ENCODE results near the gene IL17RE. TPM values are rescaled to one million over a fixed set of nuclear protein-coding genes. Genes with fewer than 3 reads are reported as not detected.

Gene IL17RE
- total and polyA plus RNA-seq, 2 experiments from 2014 or later = 1.1 to 3.4 TPM

- no peak overlapping the region for H3K27ac Mint-ChIP-seq
- H3K4me1 ChIP-seq (ENCODE audit: insufficient read depth) = peaks cover 3% of the 10 kb centered on the region; the same call in 1 of the 2 replicates
- H3K9me2 ChIP-seq (ENCODE audit: insufficient read depth) = no peaks in the 10 kb centered on the region
- H3K27me3 ChIP-seq (ENCODE audit: insufficient read depth) = 0 out of 2 replicates have a peak, but pooled peaks cover 2% of the 10 kb centered on the region
- H3K36me3 Mint-ChIP-seq (ENCODE audit: low read depth) = no peaks in the 10 kb centered on the region
- H4K20me1 ChIP-seq (replicated peaks; ENCODE audit: insufficient read depth) = no peaks in the 10 kb centered on the region
- no peak for TF ChIP-seq EZH2 (IDR thresholded peaks at IDR 0.05; ENCODE audit: low read depth, unreplicated experiment)
- TF ChIP-seq REST (IDR thresholded peaks at IDR 0.05; ENCODE audit: unreplicated experiment) = no peak
- no peak for TF ChIP-seq ETS1 (IDR thresholded peaks at IDR 0.05)
- peak overlapping the region; percentile 60; the same call in 1 of the 2 replicates for H3K4me2 ChIP-seq
- H3K36me3 ChIP-seq (ENCODE audit: insufficient read depth) = no peaks in the 10 kb centered on the region
- peak; percentile 60 for DNase-seq (ENCODE audit: low spot score)
- peak; percentile 20 for ATAC-seq
- H3K27me3 Mint-ChIP-seq (ENCODE audit: insufficient read depth, low read depth, poor library complexity) = peaks cover 9% of the 10 kb centered on the region
- peaks cover 25% of the 10 kb centered on the region for H3K4me1 Mint-ChIP-seq
- no peak overlapping the region for H2AFZ ChIP-seq
- no peaks in the 10 kb centered on the region for H3K9me3 Mint-ChIP-seq
- no peak overlapping the region for H3K4me3 Mint-ChIP-seq
- H3K79me2 ChIP-seq (replicated peaks; ENCODE audit: insufficient read depth) = no peaks in the 10 kb centered on the region
- H3K27ac ChIP-seq (ENCODE audit: low read depth) = no peak overlapping the region
- H3F3A ChIP-seq (replicated peaks; ENCODE audit: low read depth) = no peaks in the 10 kb centered on the region
- H3K4me3 ChIP-seq = no peak overlapping the region
Observed at GRCh38 chr3:9861201-9861600, 41.4 kb upstream of the IL17RE start.

- H3K4me3 ChIP-seq = peak overlapping the region; percentile 60; the same call in 1 of the 2 replicates
- H3K27ac ChIP-seq (ENCODE audit: low read depth) = no peak overlapping the region
- Mint-ChIP-seq H3K27ac (no peak overlapping the region), H3K9me3 (no peaks in the 10 kb centered on the region), H3K4me1 (peaks cover 25% of the 10 kb centered on the region), H3K36me3 (ENCODE audit: low read depth) (no peaks in the 10 kb centered on the region), H3K4me3 (peak overlapping the region; percentile 66; the same call in 1 of the 3 replicates), H3K27me3 (ENCODE audit: insufficient read depth, low read depth, poor library complexity) (peaks cover 9% of the 10 kb centered on the region)
- H3K4me2 ChIP-seq = peak overlapping the region; percentile 88
- no peak for DNase-seq (ENCODE audit: low spot score)
- H3K9me2 ChIP-seq (ENCODE audit: insufficient read depth) = no peaks in the 10 kb centered on the region
- peaks cover 3% of the 10 kb centered on the region; the same call in 1 of the 2 replicates for H3K4me1 ChIP-seq (ENCODE audit: insufficient read depth)
- H2AFZ ChIP-seq = no peak overlapping the region; the same call in 1 of the 2 replicates
- no peaks in the 10 kb centered on the region for H4K20me1 ChIP-seq (replicated peaks; ENCODE audit: insufficient read depth)
- no peaks in the 10 kb centered on the region for H3K36me3 ChIP-seq (ENCODE audit: insufficient read depth)
- H3K27me3 ChIP-seq (ENCODE audit: insufficient read depth) = 0 out of 2 replicates have a peak, but pooled peaks cover 2% of the 10 kb centered on the region
- TF ChIP-seq EZH2 (IDR thresholded peaks at IDR 0.05; ENCODE audit: low read depth, unreplicated experiment) = no peak
- no peak for TF ChIP-seq NANOG (IDR thresholded peaks at IDR 0.05; ENCODE audit: borderline replicate concordance)
- TF ChIP-seq ETS1 (IDR thresholded peaks at IDR 0.05) = no peak
- no peak for TF ChIP-seq CTCF (conservative IDR thresholded peaks at IDR 0.05; ENCODE audit: low read depth in 2 of 2)
- no peak for TF ChIP-seq ZNF331 (CRISPR knock-in tag; IDR thresholded peaks at IDR 0.05; ENCODE audit: low read depth)
- TF ChIP-seq POLR2AphosphoS5 (IDR thresholded peaks at IDR 0.05; ENCODE audit: low read depth) = no peak
- no peaks in the 10 kb centered on the region for H3K79me2 ChIP-seq (replicated peaks; ENCODE audit: insufficient read depth)
- no peaks in the 10 kb centered on the region for H3F3A ChIP-seq (replicated peaks; ENCODE audit: low read depth)
- no peak for ATAC-seq
Observed at GRCh38 chr3:9861626-9862130, 41.0 kb upstream of the IL17RE start.
